Thyroid gland (tissue), 4 donors: ENCODE measurements around the gene JAM2. TPM values are rescaled to one million over a fixed set of nuclear protein-coding genes. Genes with fewer than 3 reads are reported as not detected.

ENCODE experiments used
- DNase-seq, 2 donors: peaks; one replicate each; pipeline ENCODE4 v3.0.0-alpha.2; 2019
- H3K27ac ChIP-seq, 3 donors: fragments of 200-600 bp; sonication (generic); 1 replicate in 2 of 3; 2 replicates in 1 of 3; pipeline ENCODE4 v1.5.1; 2016 to 2019; ENCODE audit warnings: mild to moderate bottlenecking in 1 of 3, moderate library complexity in 1 of 3
- H3K27me3 ChIP-seq: fragments of 200-600 bp; sonication (generic); one replicate; pipeline ENCODE4 v1.5.1; 2019
- H3K36me3 ChIP-seq, 2 donors: fragments of 200-600 bp; sonication (generic); one replicate each; pipeline ENCODE4 v1.5.1; 2016 to 2019
- H3K4me1 ChIP-seq, 2 donors: fragments of 200-600 bp; sonication (generic); one replicate each; pipeline ENCODE4 v1.5.1; 2017 to 2019
- H3K4me3 ChIP-seq, 3 donors: fragments of 200-600 bp; sonication (generic); replicated peaks in 1 of 3; 1 replicate in 2 of 3; 2 replicates in 1 of 3; pipeline ENCODE4 v1.5.1; 2016; ENCODE audit warnings: mild to moderate bottlenecking in 1 of 3
- H3K9me3 ChIP-seq: fragments of 200-600 bp; sonication (generic); one replicate; pipeline ENCODE4 v1.5.1; 2017
- POLR2A ChIP-seq, 2 donors: fragments of 450-650 bp; IDR thresholded peaks; one replicate each; pipeline ENCODE4 v1.6.1; 2017; ENCODE audit warnings: antibody characterized with exemption in 2 of 2, mild to moderate bottlenecking in 2 of 2, moderate library complexity in 1 of 2
- WGBS, 2 donors: methylation state at CpG; one replicate each; pipeline ENCODE4 v1.1.5; 2017; 5-methylcytosine and 5-hydroxymethylcytosine counted together
- intact Hi-C: fragments of 100-400 bp; cut with DNase I; formaldehyde crosslinking; loops from one replicate; pipeline ENCODE4 v1.15.1; 2023
- total RNA-seq, 4 donors: library from RNA; depleted of rRNA; stranded (reverse); fragments of >200 nt; gene quantifications; one replicate each; pipeline ENCODE4 v1.2.3, GENCODE V29; 2016
- TF ChIP-seq, protein P1 (sequence below), 6 experiments: fragments of 200-600 bp in 3 of 6; fragments of 450-650 bp in 3 of 6; sonication (generic) in 3 of 6; IDR thresholded peaks; one replicate each; pipeline ENCODE4 v1.5.1; 2016 to 2019; ENCODE audit warnings: antibody characterized with exemption in 6 of 6, mild to moderate bottlenecking in 2 of 6, inconsistent platforms in 1 of 6, moderate library complexity in 1 of 6

JAM2 gene
- total RNA-seq, 4 donors from 2014 or later = 4.5 to 10.5 (median 7.3) TPM

DNA sequence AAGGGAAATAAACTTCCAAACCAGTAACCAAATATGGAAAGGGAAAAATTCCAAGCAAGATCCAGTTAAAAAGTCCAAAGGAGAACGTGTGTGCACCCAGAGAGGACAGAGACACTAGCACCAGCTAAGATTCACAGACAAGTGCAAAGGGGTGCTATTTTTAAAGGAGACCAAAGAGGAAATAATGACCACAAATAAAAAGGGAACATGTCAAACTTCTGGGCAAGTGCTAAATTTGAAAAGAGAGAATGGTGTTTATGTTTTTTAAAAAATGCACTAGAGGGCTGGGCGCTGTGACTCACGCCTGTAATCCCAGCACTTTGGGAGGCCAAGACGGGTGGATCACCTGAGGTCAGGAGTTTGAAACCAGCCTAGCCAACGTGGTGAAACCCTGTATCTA, 8.6 kb downstream of the JAM2 start:
- TF ChIP-seq, protein P1, sequence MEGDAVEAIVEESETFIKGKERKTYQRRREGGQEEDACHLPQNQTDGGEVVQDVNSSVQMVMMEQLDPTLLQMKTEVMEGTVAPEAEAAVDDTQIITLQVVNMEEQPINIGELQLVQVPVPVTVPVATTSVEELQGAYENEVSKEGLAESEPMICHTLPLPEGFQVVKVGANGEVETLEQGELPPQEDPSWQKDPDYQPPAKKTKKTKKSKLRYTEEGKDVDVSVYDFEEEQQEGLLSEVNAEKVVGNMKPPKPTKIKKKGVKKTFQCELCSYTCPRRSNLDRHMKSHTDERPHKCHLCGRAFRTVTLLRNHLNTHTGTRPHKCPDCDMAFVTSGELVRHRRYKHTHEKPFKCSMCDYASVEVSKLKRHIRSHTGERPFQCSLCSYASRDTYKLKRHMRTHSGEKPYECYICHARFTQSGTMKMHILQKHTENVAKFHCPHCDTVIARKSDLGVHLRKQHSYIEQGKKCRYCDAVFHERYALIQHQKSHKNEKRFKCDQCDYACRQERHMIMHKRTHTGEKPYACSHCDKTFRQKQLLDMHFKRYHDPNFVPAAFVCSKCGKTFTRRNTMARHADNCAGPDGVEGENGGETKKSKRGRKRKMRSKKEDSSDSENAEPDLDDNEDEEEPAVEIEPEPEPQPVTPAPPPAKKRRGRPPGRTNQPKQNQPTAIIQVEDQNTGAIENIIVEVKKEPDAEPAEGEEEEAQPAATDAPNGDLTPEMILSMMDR (IDR thresholded peaks at IDR 0.05) = no peak
- no peak for TF ChIP-seq POLR2A (IDR thresholded peaks at IDR 0.05)
- no peak overlapping the region for H3K4me3 ChIP-seq
- H3K27me3 ChIP-seq = no peaks in the 10 kb centered on the region
- no peaks in the 10 kb centered on the region for H3K36me3 ChIP-seq
- H3K9me3 ChIP-seq = no peaks in the 10 kb centered on the region
- peaks cover 0 to 2% of the 10 kb centered on the region in 2 donors for H3K4me1 ChIP-seq
- WGBS, 2 donors = 73 to 83% methylated on average over 5 of the region's 5 CpGs
- intact Hi-C loops = no loop called here
- H3K27ac ChIP-seq = no peak overlapping the region
- no peak for DNase-seq

DNA sequence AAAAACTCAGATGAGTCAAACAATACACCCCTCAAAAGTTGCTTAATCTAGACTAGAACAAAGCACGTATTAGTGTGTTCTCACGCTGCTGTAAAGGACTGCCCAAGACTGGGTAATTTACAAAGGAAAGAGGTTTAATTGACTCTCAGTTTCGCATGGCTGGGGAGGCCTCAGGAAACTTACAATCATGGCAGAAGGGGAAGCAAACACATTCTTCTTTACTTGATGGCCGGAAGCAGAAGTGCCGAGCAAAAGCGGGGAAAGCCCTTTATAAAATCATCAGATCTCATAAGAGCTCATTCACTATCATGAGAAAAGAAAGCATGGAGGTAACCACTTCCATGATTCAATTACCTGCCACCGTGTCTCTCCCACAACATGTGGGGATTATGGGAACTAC, 10.1 kb downstream of the JAM2 start:
- Histone ChIP-seq H3K9me3 (no peaks in the 10 kb centered on the region), H3K27me3 (no peaks in the 10 kb centered on the region), H3K4me1 (peaks cover 0 to 2% of the 10 kb centered on the region in 2 donors), H3K36me3 (no peaks in the 10 kb centered on the region), H3K4me3 (no peak overlapping the region), H3K27ac (no peak overlapping the region)
- DNase-seq = no peak
- WGBS, 2 donors = 74 to 76% methylated on average over 7 of the region's 7 CpGs
- TF ChIP-seq, protein P1 (IDR thresholded peaks at IDR 0.05) = no peak
- TF ChIP-seq POLR2A (IDR thresholded peaks at IDR 0.05) = no peak
- intact Hi-C loops = no loop called here

GRCh38 chr21:25656412-25656811, 17.4 kb downstream of the JAM2 start:
- Histone ChIP-seq H3K4me1 (no peaks in the 10 kb centered on the region), H3K9me3 (no peaks in the 10 kb centered on the region), H3K36me3 (no peaks in the 10 kb centered on the region), H3K27me3 (no peaks in the 10 kb centered on the region), H3K27ac (no peak overlapping the region), H3K4me3 (no peak overlapping the region)
- WGBS, 2 donors = 88 to 96% methylated on average over 2 of the region's 2 CpGs
- no peak for DNase-seq
- TF ChIP-seq POLR2A (IDR thresholded peaks at IDR 0.05) = no peak
- TF ChIP-seq, protein P1 (IDR thresholded peaks at IDR 0.05) = no peak
- intact Hi-C loops = no loop called here

GRCh38 chr21:25657140-25657539, 18.1 kb downstream of the JAM2 start:
- intact Hi-C loops = no loop called here
- TF ChIP-seq, protein P1 (IDR thresholded peaks at IDR 0.05) = no peak
- no peak for TF ChIP-seq POLR2A (IDR thresholded peaks at IDR 0.05)
- Histone ChIP-seq H3K4me1 (no peaks in the 10 kb centered on the region), H3K27me3 (no peaks in the 10 kb centered on the region), H3K4me3 (no peak overlapping the region), H3K9me3 (no peaks in the 10 kb centered on the region), H3K27ac (no peak overlapping the region), H3K36me3 (no peaks in the 10 kb centered on the region)
- DNase-seq = no peak
- 92 to 94% methylated on average over 2 of the region's 2 CpGs for WGBS, 2 donors

DNA sequence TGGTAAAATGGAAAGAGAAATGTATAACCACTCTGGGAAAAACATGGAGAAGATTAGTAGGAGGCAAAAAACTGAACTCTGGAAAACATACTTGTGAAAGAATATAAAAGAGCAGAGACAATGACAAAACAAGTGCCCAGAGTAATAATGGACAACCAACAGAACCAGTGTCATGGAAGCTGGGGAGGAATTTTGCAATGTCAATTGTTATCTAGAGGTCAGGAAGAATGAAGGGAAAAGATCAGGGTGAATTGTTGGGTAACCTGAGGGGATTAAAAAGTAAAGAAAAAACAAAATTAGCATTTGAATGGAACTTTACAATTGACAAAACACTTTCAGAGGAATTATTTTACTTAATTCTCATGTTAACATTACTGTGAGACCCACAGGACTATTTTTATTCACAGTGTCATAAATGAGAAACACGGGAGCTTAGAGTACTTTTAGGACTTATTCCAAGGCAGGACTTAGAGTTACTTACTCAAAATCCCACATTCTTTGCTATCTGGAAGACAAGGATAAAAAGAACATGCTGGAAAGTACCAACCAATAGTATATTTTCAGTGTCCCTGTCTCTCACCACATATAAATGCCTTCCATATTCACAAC, 19.5 kb downstream of the JAM2 start:
- intact Hi-C loops = no loop called here
- Histone ChIP-seq H3K9me3 (no peaks in the 10 kb centered on the region), H3K27ac (no peak overlapping the region), H3K4me1 (no peaks in the 10 kb centered on the region), H3K4me3 (no peak overlapping the region), H3K36me3 (no peaks in the 10 kb centered on the region), H3K27me3 (no peaks in the 10 kb centered on the region)
- no peak for DNase-seq
- TF ChIP-seq, protein P1 (IDR thresholded peaks at IDR 0.05) = no peak
- no peak for TF ChIP-seq POLR2A (IDR thresholded peaks at IDR 0.05)
- WGBS, 2 donors = 33 to 37% methylated on average over 1 of the region's 1 CpG
